GM12873 (cell line): ENCODE data around the gene RIPOR2.

Source experiments
- CTCF ChIP-seq: IDR thresholded peaks from 2 replicates; pipeline ENCODE4 v1.5.1; 2012; ENCODE audit warnings: low read depth, mild to moderate bottlenecking, moderate library complexity, low read length, control low read depth; ENCODE audit not compliant: insufficient read depth; ENCODE audit errors: missing control alignments

The RIPOR2 gene

GRCh38 chr6:24856246-24856599 lies 79.5 kb downstream of the RIPOR2 start:
- no peak for TF ChIP-seq CTCF

GRCh38 chr6:24855395-24856245 lies 80.1 kb downstream of the RIPOR2 start:
- TF ChIP-seq CTCF, result peak; percentile 82

- no peak for TF ChIP-seq CTCF
Observed at GRCh38 chr6:24854077-24854666, 81.6 kb downstream of the RIPOR2 start.

- no peak for TF ChIP-seq CTCF
Observed at GRCh38 chr6:24851086-24851485, 84.7 kb downstream of the RIPOR2 start.

- TF ChIP-seq CTCF, result no peak
Observed at GRCh38 chr6:24849713-24850112, 86.0 kb downstream of the RIPOR2 start.

GRCh38 chr6:24848461-24848860 lies 87.3 kb downstream of the RIPOR2 start:
- no peak for TF ChIP-seq CTCF

- TF ChIP-seq CTCF, result no peak
Observed at GRCh38 chr6:24847402-24847801, 88.4 kb downstream of the RIPOR2 start.
